Measurements from ENCODE around the gene KDM6A.
"Not testable (repeated sequence)": the region's sequence is repeated elsewhere in the genome, so short reads cannot be mapped to it uniquely, and the experiment has no call there.

Gene KDM6A

DNA sequence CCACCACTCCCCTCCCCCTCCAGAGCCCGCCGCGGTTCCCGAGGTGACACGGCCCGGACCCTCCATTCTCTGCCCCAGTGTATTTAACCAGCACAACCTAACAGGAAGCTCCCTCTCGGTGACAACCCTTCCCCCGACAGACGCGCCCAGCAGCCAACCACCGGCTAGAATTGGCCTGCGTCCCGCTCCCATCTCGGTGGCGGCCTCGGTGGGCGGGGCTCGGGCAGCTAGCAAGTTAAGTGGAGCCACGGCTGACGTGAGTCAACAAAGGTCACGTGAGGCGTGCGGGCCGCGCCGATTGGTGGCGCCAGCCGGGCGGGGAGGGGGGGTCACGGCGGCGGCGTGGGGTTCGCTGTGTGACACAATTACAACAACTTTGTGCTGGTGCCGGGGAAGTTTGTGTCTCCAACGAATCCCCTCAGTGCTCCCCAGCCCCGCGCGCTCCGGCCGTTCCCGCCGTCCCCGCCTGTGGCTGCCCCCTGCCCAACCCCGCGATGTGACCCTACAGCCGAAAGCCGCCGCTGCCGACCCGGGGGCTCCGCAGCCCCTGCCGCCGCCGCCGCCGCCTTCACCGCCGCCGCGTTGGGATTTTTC lies at the start of gene KDM6A:
Gene KDM6A, plus strand, starts transcription at position 368 of the 594 bp plus-strand sequence. CDS start 364 bp downstream, outside the sequence.
- peak; percentile 91 to 99 for DNase-seq (ENCODE audit: low read depth in 2 of 2, low spot score in 1 of 2)

DNA sequence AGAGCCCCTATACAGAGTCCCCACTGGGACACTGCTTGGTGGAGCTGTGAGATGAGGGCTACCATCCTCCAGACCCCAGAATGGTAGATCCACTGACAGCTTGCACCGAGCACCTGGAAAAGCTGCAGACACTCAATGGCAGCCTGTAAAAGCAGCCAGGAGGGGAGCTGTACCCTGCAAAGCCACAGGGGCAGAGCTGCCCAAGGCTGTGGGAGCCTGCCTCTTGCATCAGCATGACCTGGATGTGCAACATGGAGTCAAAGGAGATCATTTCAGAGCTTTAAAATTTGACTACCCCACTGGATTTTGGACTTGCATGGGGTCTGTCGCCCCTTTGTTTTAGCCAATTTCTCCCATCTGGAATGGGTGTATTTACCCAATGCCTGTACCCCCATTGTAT lies 49.8 kb upstream of the KDM6A start:
- DNase-seq (ENCODE audit: low read depth in 2 of 2, low spot score in 1 of 2) = not testable (repeated sequence)

DNA sequence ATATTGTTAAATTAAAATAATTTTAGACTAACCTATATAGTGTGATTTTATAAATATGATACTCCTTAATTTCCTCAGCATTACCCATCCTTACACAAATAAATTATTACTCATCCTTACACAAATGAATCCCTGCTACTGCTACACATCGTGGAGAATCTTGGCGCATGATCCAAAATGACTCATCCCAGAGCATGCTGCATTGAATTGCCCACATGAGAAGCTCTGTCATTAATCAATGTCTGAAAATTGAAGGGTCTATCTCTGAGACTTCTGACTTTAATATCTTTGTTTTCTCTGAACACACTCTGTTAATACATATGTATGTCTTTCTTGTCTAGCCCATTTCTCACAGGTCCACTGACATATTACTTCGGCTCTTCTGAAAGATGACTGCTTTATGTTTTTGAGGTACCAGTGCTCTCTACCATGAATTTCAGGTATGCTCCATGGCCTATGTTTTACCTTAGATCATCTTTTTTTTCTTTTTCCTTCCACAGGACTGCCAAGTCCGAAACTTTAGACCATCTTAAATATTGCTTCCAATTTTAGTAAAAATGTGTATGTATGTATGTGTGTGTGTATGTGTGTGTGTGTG lies 44.9 kb upstream of the KDM6A start:
- DNase-seq (ENCODE audit: low read depth in 2 of 2, low spot score in 1 of 2) = no peak

DNA sequence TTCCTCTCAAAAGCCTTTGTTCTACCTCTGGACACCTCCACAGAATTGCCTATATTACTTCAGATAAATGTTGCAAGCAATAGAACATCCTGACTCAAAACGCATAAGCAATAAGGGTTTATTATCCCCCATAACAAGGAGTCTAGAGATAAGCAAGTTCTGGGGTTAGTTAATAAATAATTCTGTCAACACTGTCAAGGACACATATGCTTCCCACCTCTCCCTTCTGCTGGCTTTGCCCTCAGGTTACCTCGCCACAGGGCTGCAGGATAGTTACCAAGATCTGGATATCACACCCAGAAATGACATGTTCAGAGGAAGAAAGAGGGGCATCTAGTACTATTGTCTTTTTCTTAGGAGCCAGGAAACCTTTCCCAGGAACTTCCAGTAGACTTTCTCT lies 43.2 kb upstream of the KDM6A start:
- DNase-seq (ENCODE audit: low read depth in 2 of 2, low spot score in 1 of 2) = no peak

DNA sequence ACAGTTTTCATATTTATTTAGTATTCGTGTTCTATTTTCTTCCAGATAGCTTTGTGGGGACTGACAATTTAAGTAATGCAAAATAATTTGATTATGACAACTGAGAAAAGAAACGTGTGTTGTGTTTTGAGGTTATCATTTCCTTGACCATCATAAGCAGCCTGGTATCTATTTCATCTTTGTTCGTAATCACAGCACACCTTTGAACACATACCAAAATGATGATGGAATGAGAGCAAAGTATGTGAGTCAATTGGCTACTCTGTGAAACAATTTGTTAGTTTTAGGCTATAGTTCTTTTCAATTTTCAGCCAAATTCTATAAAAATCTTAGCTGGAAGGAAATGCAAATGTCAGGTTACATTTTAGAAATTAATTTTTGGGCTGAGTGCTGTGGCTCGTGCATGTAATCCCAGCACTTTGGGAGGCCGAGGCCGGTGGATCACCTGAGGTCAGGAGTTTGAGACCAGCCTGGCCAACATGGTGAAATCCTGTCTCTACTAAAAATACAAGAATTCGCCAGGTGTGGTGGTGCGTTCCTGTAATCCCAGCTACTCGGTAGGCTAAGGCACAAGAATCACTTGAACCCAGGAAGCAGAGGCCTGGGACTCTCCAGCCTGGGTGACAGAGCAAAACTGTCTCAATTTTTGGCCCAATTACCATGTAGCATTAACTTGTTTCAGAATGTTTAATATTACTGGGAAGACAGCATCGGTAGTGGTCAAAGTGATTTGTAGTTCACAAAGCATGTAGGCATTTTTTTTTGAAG lies 30.3 kb upstream of the KDM6A start:
- no peak for DNase-seq (ENCODE audit: low read depth in 2 of 2, low spot score in 1 of 2)

DNA sequence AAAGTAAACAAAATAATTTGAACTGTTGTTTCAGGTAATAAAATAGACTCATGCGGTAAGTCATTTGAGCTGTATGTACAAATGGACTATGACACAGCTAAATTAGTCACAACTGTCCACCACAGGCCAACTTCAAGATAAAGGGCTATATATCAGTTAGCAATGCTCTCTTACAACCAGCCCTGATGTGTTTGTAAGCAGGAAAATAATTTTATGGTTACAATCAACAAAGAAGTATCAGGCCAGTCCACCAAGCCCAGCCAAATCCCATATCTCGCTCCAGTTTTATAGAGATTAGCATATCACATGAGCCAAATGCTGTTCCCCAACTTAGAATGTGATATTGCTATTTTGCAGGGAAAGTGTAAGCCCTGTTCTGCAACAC lies 29.7 kb upstream of the KDM6A start:
- no peak for DNase-seq (ENCODE audit: low read depth in 2 of 2, low spot score in 1 of 2)

DNA sequence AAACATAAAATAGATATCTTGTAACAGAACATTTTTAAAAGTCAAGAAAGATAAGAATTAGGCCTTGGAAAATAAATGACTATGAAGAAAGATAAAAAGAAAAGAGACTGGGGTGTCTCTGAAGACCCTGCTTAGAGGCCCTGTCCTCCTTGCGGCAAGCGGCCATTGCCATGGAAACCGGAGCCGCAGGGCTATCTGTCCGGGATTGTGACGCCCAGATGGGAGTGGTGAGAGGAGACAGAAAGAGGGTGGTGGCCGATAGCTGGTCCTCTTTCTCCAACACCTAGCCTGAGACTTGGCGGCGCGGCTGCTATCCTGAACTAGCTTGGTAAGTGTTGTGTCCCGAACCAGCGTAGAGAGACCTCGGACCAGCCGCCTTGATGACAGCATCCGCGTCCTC lies 29.2 kb upstream of the KDM6A start, which contains the start of gene DUSP21:
Gene DUSP21, plus strand, starts transcription at position 269 of the 400 bp plus-strand sequence. Its CDS starts 112 bp downstream, at position 381.
- no peak for DNase-seq (ENCODE audit: low read depth in 2 of 2, low spot score in 1 of 2)

DNA sequence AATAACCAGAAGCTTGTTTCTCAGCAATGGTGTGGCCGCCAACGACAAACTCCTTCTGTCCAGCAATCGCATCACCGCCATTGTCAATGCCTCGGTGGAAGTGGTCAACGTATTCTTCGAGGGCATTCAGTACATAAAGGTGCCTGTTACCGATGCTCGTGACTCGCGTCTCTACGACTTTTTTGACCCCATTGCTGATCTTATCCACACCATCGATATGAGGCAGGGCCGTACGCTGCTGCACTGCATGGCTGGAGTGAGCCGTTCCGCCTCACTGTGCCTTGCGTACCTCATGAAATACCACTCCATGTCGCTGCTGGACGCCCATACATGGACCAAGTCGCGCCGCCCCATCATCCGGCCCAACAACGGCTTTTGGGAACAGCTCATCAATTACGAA lies 28.8 kb upstream of the KDM6A start:
- no peak for DNase-seq (ENCODE audit: low read depth in 2 of 2, low spot score in 1 of 2)

DNA sequence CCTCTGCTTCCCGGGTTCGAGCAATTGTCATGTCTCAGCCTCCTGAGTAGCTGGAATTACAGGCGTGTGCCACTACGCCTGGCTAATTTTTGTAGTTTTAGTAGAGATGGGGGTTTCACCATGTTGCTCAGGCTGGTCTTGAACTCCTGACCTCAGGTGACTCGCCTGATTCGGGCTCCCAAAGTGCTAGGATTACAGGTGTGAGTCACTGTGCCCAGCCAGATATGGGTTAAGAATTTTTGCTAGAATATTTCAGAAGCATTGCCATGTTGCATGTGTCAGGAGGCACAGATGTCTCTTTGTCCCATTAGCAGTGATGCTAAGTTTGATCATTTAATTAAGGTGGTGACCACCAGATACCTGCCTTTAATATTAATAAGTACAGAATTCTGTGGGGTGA lies 22.1 kb upstream of the KDM6A start:
- DNase-seq (ENCODE audit: low read depth in 2 of 2, low spot score in 1 of 2) = not testable (repeated sequence)

DNA sequence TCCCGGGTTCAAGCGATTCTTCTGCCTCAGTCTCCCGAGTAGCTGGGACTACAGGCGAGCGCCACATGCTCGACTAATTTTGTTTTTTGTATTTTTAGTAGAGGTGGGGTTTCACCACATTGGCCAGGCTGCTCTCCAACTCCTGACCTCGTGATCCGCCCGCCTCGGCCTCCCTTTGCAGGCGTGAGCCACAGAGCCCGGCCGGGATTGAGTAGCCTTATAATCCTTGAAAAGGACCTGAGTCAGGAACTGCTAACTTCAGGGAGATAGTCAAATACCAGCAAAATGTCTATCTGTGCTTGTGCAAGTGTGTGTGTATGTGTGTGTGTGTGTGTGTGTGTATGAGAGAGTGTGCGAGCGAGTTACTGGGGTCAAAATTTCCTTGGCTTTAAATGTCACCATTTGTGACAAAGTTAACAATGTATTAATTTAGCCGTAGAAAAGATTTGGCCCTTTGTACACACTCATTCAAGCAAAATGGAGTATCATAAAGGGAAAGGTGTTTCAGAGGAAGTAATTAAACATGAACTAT lies 1.8 kb upstream of the KDM6A start:
- no peak for DNase-seq (ENCODE audit: low read depth in 2 of 2, low spot score in 1 of 2)

DNA sequence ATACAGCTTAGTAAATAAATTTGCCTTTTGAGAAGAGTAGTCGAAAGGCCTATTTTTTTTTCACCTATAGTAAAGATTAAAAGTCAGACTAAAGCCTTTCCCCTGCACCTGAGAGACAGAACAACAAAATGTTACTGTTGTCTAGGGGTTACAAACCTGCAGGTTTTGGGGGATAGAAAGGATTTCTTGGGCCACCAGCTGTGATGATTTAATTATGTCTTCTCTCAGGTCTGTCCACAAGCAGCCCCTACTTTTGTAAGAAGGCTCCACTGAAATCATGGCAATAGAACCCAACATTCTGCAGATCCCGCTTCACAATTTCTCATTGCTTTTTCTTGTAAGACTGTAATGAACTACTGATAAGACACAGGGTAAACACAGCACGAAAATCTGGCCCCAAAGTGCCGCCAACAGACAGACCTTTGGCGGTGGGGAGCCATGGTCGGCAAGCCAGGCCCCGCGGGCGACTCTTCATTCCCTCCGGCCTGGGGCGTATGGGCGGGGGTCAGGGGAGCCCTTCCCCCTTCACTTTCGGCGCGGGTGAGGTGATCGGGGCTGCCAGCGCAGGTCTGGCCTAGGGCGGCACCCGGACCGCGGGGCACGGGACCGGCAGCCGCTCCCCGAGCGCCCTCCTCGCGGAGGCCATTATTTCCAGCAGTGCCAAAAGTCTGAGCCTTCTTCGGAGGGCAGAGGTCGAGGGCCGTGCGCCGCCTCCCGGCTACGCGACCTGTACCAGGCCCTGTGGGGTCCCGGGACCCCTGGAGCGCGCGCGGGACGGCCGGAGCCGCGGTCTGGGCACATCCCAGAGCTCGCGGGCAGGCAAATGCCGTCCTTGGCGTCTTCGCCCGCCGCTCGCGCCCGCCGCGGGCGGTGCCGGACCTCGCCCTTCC lies 812 bp upstream of the KDM6A start:
- DNase-seq (ENCODE audit: low read depth in 2 of 2, low spot score in 1 of 2) = peak in 1 of 2 donors; percentile 14

DNA sequence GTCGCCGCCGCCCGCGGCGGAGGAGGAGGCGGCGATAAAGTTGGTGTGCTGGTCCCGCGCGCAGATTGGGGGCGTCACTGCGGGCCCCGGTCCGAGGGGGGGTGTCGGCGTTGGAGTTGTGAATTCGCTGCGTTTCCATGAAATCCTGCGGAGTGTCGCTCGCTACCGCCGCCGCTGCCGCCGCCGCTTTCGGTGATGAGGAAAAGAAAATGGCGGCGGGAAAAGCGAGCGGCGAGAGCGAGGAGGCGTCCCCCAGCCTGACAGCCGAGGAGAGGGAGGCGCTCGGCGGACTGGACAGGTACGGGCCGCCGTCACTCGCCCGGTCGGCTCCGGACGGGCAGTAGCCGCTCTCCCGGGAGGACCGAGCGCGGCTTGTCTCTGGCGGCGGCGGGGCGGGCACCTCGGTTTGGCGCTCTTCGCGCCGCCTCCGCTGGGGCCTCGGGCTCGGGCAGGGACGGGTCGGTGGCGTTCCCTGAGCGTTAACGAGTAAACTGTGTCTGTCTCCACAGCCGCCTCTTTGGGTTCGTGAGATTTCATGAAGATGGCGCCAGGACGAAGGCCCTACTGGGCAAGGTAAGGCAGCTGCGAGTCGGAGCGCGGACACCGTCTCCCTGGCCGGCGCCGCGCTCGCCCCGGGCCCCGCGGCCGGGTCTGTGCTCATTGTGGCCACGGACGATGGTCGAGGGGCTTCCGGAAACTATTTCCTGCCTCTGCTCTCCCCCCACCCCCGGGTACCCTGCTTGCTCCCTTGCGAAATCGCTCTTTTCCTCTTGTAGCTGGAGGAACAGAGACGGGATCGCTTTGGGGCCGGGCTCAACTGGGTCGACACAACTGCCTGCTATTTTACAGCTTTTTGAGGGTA lies 658 bp downstream of the KDM6A start:
- DNase-seq (ENCODE audit: low read depth in 2 of 2, low spot score in 1 of 2) = peak; percentile 10 to 17

DNA sequence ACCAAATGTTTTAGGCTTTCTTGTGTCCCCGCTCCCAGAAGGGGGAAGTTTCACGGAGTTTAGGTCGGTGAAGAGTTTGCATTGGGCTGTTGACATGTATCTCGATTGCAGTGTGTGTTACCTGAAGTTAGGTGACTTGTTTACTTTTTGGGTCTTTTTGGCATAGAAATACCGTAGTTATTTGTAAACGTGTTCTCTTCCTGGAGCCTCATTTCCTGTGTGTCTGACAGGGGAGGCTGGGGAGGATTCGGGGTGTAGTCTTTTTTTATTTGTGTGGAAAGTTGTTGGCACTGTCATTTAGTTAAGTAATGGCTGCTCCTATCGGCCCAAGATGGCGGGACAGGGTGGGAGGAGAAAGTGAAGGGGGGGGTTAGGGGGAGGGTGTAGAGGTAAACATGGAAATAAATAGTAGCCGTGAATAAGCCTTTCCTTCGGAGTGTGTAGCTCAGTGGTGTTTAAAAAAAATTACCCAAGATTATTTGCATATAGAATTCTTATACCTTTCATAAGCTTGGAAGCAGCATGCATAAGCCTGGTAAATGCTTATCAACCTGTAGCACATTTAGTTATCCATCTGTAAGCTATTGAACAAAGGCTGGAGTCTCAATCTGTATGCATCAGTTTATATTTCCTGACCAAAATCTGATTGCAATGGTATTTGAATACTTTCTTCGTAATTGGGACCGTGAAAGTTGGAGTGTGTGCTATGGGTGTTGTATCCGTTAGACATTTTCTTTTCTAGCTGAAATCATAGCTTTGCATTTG lies 1.6 kb downstream of the KDM6A start:
- no peak for DNase-seq (ENCODE audit: low read depth in 2 of 2, low spot score in 1 of 2)

DNA sequence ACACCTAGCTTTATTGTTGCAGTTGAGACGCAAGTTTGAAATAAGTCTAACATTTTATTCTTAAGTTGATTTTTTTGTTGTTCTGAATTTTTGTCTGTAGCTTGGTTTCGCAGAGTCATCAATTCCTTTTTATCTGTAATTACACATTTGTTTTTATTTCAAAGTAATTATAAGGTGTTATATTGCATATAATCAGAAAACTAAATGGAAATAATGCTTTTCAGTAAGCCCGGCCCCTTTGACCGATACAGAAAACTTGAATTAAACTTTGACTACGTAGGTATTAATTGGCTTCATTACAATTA lies 2.1 kb downstream of the KDM6A start:
- DNase-seq (ENCODE audit: low read depth in 2 of 2, low spot score in 1 of 2) = no peak

DNA sequence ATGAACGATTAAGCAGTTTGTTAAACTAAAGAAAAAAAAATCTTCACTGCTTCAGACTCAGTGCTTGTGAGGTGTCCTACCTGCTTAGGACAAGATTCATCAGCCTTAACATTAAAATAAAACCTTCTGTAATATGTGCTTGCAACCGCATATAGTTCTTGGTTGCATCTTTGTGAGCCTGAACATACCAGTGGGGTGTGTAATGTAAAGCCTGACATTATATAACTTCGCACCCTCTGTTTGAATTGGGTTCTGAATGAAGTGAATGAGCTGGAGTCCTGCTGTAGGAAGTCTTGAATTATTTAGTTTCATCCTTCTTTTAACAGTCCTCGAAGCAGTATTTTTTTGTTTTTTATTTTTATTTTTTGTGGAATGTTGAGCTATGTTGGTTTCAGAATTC lies 3.1 kb downstream of the KDM6A start:
- no peak for DNase-seq (ENCODE audit: low read depth in 2 of 2, low spot score in 1 of 2)

DNA sequence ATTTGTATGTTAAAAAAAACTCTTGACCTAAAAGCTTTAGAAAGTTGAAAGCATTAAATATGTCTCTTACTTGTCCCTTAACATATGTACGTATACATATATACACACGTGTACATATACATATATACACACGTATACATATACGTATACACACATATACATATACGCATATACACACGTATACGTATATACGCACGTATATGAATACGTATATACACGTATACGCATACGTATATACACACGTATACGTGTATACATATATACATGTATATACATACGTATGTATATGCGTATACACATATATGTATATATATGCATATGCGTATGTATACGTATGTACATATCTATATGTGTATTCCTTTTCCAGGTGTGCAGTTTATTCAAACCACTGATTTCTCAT lies 3.8 kb downstream of the KDM6A start:
- no peak for DNase-seq (ENCODE audit: low read depth in 2 of 2, low spot score in 1 of 2)

DNA sequence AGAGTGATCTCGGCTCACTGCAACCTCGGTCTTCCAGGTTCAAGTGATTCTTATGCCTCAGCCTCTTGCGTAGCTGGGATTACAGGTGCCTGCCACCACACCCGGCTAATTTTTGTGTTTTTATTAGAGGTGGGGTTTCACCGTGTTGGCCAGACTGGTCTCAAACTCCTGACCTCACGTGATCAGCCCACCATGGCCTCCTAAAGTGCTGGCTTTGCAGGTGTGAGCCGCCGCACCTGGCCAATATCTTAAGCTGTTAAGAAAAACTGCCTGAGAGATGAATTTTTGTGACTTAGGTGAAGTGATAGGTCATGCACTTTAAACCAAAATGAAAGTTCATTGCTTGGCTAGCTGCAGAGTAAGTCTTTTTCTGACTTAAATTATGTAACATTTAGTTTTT lies 5.8 kb downstream of the KDM6A start:
- DNase-seq (ENCODE audit: low read depth in 2 of 2, low spot score in 1 of 2) = no peak

DNA sequence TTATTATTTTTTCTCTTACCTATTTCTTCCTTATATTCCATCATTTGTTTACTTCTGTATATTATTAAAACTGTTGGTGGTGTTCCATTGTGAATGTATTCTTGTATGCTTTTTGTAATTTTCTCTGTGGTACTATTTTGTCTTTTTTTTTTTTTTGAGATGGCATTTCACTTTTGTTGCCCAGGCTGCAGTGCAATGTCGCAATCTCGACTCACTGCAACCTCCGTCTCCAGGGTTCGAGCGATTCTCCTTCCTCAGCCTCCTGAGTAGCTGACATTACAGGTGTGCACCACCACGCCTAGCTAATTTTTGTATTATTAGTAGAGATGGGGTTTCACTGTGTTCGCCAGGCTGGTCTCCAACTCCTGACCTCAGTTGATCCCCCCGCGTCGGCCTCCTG lies 8.6 kb downstream of the KDM6A start:
- no peak for DNase-seq (ENCODE audit: low read depth in 2 of 2, low spot score in 1 of 2)

DNA sequence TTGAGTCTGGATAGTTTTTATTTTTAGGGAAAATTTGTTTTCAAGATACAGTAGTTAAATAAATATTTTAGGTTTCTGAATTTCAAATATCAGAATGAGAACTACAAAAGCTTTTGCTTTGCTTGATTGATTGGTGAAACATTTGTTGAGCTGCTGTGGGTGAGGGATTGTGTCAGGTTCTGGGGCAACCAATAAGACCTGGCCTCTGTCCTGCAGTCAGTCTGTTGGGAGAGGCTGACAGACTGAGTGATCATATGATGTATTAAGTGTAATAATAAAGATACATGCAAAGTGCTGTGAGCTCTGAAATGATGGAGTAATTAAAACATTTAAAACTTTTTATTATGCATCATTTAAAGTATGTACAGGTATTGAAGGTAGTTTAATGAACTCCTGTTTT lies 9.6 kb downstream of the KDM6A start:
- no peak for DNase-seq (ENCODE audit: low read depth in 2 of 2, low spot score in 1 of 2)

DNA sequence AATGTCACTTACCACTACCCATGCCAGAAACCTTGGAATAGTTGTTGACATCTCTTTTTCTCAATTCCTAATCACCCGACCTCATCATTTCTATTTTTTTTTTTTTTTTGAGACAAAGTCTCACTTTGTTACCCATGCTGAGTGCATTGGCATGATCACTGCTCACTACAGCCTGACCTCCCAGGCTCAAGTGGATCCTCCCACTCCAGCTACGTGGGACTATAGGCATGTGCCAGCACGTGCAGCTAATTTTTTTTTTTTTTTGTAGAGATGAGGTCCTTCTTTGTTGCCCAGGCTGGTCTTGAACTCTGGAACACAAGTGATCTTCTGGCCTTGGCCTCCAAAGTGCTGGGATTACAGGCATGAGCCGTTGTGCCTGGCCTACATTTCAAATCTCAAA lies 12.0 kb downstream of the KDM6A start:
- no peak for DNase-seq (ENCODE audit: low read depth in 2 of 2, low spot score in 1 of 2)

Data from stimulated activated CD8-positive, alpha-beta memory T cell treated with anti-CD3 and anti-CD28 coated beads, Interleukin-4, amount 100 ng/mL, for 1 hour (primary cell).